ENCODE results near the gene TBXA2R.

Gene TBXA2R

GRCh38 chr19:3625996-3626472 lies 19.4 kb upstream of the TBXA2R start:
- TF ChIP-seq CTCF (IDR thresholded peaks at IDR 0.05; ENCODE audit: insufficient read depth, low read depth, low read length, missing control alignments), result no peak
- DNase-seq (ENCODE audit: low read depth), result peak; percentile 12
- peak overlapping the region; percentile 96 for H3K4me3 ChIP-seq (ENCODE audit: low read length)

- TF ChIP-seq CTCF (IDR thresholded peaks at IDR 0.05; ENCODE audit: insufficient read depth, low read depth, low read length, missing control alignments), result no peak
- H3K4me3 ChIP-seq (ENCODE audit: low read length), result no peak overlapping the region
Measured at GRCh38 chr19:3623716-3624115, 17.0 kb upstream of the TBXA2R start.

GRCh38 chr19:3622224-3622623 lies 15.5 kb upstream of the TBXA2R start:
- no peak for TF ChIP-seq CTCF (IDR thresholded peaks at IDR 0.05; ENCODE audit: insufficient read depth, low read depth, low read length, missing control alignments)

More at GRCh38 chr19:3623716-3624115, 17.0 kb upstream of the TBXA2R start:
- no peak for DNase-seq (ENCODE audit: low read depth)

GRCh38 chr19:3621689-3622088 lies 15.0 kb upstream of the TBXA2R start:
- no peak for TF ChIP-seq CTCF (IDR thresholded peaks at IDR 0.05; ENCODE audit: insufficient read depth, low read depth, low read length, missing control alignments)
- H3K4me3 ChIP-seq (ENCODE audit: low read length), result no peak overlapping the region
- no peak for DNase-seq (ENCODE audit: low read depth)

More at GRCh38 chr19:3622224-3622623, 15.5 kb upstream of the TBXA2R start:
- no peak overlapping the region for H3K4me3 ChIP-seq (ENCODE audit: low read length)
- no peak for DNase-seq (ENCODE audit: low read depth)

- H3K4me3 ChIP-seq (ENCODE audit: low read length), result no peak overlapping the region
- TF ChIP-seq CTCF (IDR thresholded peaks at IDR 0.05; ENCODE audit: insufficient read depth, low read depth, low read length, missing control alignments), result no peak
- DNase-seq (ENCODE audit: low read depth), result no peak
Measured at GRCh38 chr19:3620817-3621547, 14.3 kb upstream of the TBXA2R start.

- no peak for DNase-seq (ENCODE audit: low read depth)
- TF ChIP-seq CTCF (IDR thresholded peaks at IDR 0.05; ENCODE audit: insufficient read depth, low read depth, low read length, missing control alignments), result no peak
- H3K4me3 ChIP-seq (ENCODE audit: low read length), result no peak overlapping the region
Measured at GRCh38 chr19:3620145-3620816, 13.6 kb upstream of the TBXA2R start.

Data from epithelial cell of esophagus (primary cell).